ENCODE data around the gene DYNLL1.
"Not testable (repeated sequence)": the region's sequence is repeated elsewhere in the genome, so short reads cannot be mapped to it uniquely, and the experiment has no call there.

The DYNLL1 gene

GRCh38 chr12:120472521-120472920 is 23.4 kb upstream of the DYNLL1 start:
- peak overlapping the region in 6 of 21 experiments; percentile 20 to 77 (median 73) for H3K27ac ChIP-seq
- H3K4me3 ChIP-seq: peak overlapping the region in 1 of 7 experiments; percentile 0

GRCh38 chr12:120473807-120474615 is 21.9 kb upstream of the DYNLL1 start:
- H3K4me3 ChIP-seq: no peak overlapping the region
- H3K27ac ChIP-seq: peak overlapping the region in 18 of 21 experiments; percentile 19 to 78 (median 62)

- H3K27ac ChIP-seq: peak overlapping the region in 13 of 21 experiments; percentile 29 to 77 (median 63)
- no peak overlapping the region for H3K4me3 ChIP-seq
These were observed 21.3 kb upstream of the DYNLL1 start for GRCh38 chr12:120474616-120474960.

GRCh38 chr12:120475643-120476042 is 20.3 kb upstream of the DYNLL1 start:
- H3K27ac ChIP-seq: peak overlapping the region in 9 of 21 experiments; percentile 21 to 77 (median 44)
- H3K4me3 ChIP-seq: no peak overlapping the region

GRCh38 chr12:120479458-120479857 is 16.5 kb upstream of the DYNLL1 start:
- H3K4me3 ChIP-seq: no peak overlapping the region
- peak overlapping the region in 10 of 21 experiments; percentile 16 to 81 (median 56) for H3K27ac ChIP-seq

- Histone ChIP-seq H3K27ac (peak overlapping the region in 14 of 21 experiments; percentile 32 to 81 (median 55)), H3K4me3 (no peak overlapping the region)
These were observed 15.7 kb upstream of the DYNLL1 start for GRCh38 chr12:120480211-120480610.

GRCh38 chr12:120481022-120481767 is 14.7 kb upstream of the DYNLL1 start:
- H3K4me3 ChIP-seq: no peak overlapping the region
- peak overlapping the region in 7 of 21 experiments; percentile 16 to 81 (median 50) for H3K27ac ChIP-seq

GRCh38 chr12:120483621-120484020 is 12.3 kb upstream of the DYNLL1 start:
- H3K4me3 ChIP-seq: no peak overlapping the region

GRCh38 chr12:120485961-120486881 is 9.7 kb upstream of the DYNLL1 start:
- H3K27ac ChIP-seq: no peak overlapping the region
- no peak overlapping the region for H3K4me3 ChIP-seq

More at GRCh38 chr12:120483621-120484020, 12.3 kb upstream of the DYNLL1 start:
- H3K27ac ChIP-seq: no peak overlapping the region

- H3K4me3 ChIP-seq, H3K27ac ChIP-seq: not testable (repeated sequence)
These were observed 8.4 kb upstream of the DYNLL1 start for GRCh38 chr12:120487552-120487951.

- Histone ChIP-seq H3K4me3 (no peak overlapping the region), H3K27ac (peak overlapping the region in 3 of 21 experiments; percentile 7 to 16 (median 16))
These were observed 7.8 kb upstream of the DYNLL1 start for GRCh38 chr12:120488057-120488640.

GRCh38 chr12:120489018-120489417 is 6.9 kb upstream of the DYNLL1 start:
- Histone ChIP-seq H3K27ac (peak overlapping the region in 3 of 21 experiments; percentile 1 to 4 (median 2)), H3K4me3 (no peak overlapping the region)

GRCh38 chr12:120490325-120490724 is 5.6 kb upstream of the DYNLL1 start:
- Histone ChIP-seq H3K4me3 (no peak overlapping the region), H3K27ac (peak overlapping the region in 3 of 21 experiments; percentile 1 to 27 (median 20))

GRCh38 chr12:120490833-120491512 is 4.9 kb upstream of the DYNLL1 start:
- Histone ChIP-seq H3K4me3 (no peak overlapping the region), H3K27ac (peak overlapping the region in 1 of 21 experiments; percentile 53)

- Histone ChIP-seq H3K27ac (peak overlapping the region in 19 of 21 experiments; percentile 56 to 99 (median 94)), H3K4me3 (peak overlapping the region; percentile 71 to 99 (median 90))
These were observed 655 bp upstream of the DYNLL1 start for GRCh38 chr12:120495186-120495730.

- H3K27ac ChIP-seq: peak overlapping the region; percentile 76 to 99 (median 94)
These were observed 764 bp downstream of the DYNLL1 start for GRCh38 chr12:120496413-120497340.

GRCh38 chr12:120497524-120498150 is 1.7 kb downstream of the DYNLL1 start:
- peak overlapping the region; percentile 71 to 99 (median 90) for H3K4me3 ChIP-seq
- peak overlapping the region in 14 of 21 experiments; percentile 5 to 99 (median 96) for H3K27ac ChIP-seq

More at GRCh38 chr12:120496413-120497340, 764 bp downstream of the DYNLL1 start:
- H3K4me3 ChIP-seq: peak overlapping the region; percentile 71 to 99 (median 90)
